GM18951 (cell line): ENCODE data around the gene SETD5.
"Not testable (repeated sequence)": the region's sequence is repeated elsewhere in the genome, so short reads cannot be mapped to it uniquely, and the experiment has no call there.

Experiments
- POLR2A ChIP-seq: IDR thresholded peaks from 4 replicates; pipeline ENCODE4 v1.6.1; 2011; ENCODE audit warnings: mild to moderate bottlenecking; ENCODE audit not compliant: insufficient read length, insufficient read depth; ENCODE audit errors: extremely low read depth
- in situ Hi-C: fragments of 300-500 bp; cut with MboI; formaldehyde crosslinking; loops from one replicate; pipeline ENCODE4 v1.12.0; 2022; ENCODE audit warnings: low sequenced_read_pairs, mixed read lengths, inconsistent platforms; ENCODE audit not compliant: unreplicated experiment

SETD5 gene

DNA sequence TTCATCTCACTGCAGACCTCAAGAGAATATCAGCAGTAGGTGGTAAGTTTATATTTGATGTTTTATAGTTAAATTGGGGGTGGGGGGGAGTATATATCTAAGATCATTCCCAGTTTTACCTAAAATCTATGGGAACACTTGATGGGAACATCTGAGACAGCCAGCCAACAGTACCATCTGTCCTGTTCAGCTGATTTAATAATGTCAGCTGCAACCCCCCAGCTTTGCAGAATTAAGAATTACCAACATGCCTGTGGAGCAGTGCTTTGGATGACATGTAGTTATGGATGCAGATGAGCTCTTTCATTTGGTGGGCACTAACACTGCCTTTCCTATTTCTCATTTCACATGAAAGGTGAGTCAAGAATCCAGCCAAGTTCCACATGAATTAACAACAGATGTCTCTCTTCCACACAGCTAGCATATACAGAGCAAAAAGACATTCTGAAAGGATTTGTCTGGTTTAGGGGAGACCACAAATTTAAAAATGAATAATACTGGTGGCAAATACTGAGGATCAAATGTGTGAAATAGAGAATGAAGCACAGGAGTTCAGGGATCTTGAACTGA lies 76.2 kb downstream of the SETD5 start:
- in situ Hi-C loops: no loop called here
- TF ChIP-seq POLR2A: no peak

- peak; percentile 9 for TF ChIP-seq POLR2A
- in situ Hi-C loops: no loop called here
These were observed 77.1 kb downstream of the SETD5 start for GRCh38 chr3:9474482-9474881.

- in situ Hi-C loops: no loop called here
- TF ChIP-seq POLR2A: no peak
These were observed 79.5 kb downstream of the SETD5 start for GRCh38 chr3:9476935-9477334.

DNA sequence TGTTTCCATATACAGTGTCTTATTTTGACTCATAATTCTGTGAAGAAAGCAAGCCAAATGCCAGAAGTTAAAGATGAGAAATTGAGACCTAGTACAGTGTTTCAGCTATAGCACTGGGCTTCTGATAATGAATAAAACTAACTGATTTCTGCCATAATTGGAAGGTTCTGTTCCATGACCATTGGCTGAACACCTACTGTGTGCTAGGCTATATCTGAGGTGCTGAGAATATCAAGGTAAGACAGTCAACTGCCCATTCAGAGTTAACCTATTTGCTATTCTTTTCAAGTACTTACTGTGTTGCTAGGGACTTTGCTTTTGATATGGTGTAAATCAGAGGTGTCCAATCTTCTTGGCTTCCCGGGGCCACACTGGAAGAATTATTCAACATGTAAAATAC lies 82.8 kb downstream of the SETD5 start:
- in situ Hi-C loops: no loop called here
- no peak for TF ChIP-seq POLR2A

- no peak for TF ChIP-seq POLR2A
- in situ Hi-C loops: no loop called here
These were observed 87.8 kb downstream of the SETD5 start for GRCh38 chr3:9485248-9485647.

DNA sequence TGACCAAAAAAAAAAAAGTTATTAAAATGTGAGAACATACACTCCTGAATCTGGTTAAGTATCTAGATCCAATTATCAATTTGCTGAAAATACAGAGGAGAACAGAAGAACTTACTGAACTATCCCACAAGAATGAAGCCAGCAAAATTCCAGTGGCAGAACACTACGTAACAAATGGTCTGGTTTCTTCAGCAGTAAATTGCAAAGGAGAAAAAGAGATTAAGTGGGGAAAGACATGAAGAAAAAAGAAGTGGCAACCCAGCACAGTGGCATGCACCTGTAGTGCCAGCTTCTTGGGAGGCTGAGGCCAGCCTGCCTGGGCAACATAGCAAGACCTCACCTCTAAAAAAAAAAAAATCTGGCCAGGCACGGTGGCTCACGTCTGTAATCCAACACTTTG lies 94.1 kb downstream of the SETD5 start:
- no peak for TF ChIP-seq POLR2A

DNA sequence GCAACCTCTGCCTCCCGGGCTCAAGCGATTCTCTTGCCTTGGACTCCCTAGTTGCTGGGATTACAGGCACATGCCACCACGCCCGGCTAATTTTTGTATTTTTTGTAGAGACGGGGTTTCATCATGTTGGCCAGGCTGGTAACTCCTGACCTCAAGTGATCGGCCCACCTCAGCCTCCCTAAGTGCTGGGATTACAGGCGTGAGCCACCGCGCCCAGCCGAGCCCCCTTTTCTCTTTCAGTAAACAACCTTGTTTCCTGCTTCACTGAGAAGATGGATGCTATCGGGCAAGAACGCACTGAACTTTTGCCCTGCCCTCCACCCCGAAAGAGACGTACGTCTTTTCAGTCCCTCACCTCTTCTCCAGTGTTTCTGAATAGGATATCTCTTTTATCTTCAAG lies 96.6 kb downstream of the SETD5 start:
- in situ Hi-C loops: not testable (repeated sequence)

More for the DNA sequence above, 94.1 kb downstream of the SETD5 start:
- in situ Hi-C loops: no loop called here

DNA sequence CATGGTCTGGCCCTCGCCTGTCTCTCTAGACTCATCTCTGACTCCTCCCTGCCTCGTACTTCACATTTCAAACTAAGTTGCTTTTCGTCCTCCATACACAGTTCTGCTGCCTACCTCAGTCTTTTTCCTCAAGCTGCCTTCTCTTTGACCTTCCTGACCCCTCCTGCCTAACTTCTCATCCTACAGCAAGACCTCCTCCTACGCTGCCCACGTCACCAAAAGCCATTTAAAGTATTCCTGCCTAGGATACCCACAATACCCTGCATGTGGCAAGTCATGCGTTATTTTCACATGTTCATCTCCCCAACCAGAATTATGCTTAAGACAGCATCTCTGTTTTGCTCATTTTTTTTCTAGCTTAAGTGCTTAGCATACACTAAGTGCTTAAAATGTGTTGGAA lies 99.5 kb downstream of the SETD5 start:
- in situ Hi-C loops: no loop called here
- TF ChIP-seq POLR2A: no peak

GRCh38 chr3:9497821-9498565 lies 100.6 kb downstream of the SETD5 start:
- no peak for TF ChIP-seq POLR2A
- in situ Hi-C loops: no loop called here

GRCh38 chr3:9498781-9499180 lies 101.4 kb downstream of the SETD5 start:
- no peak for TF ChIP-seq POLR2A
- in situ Hi-C loops: no loop called here

GRCh38 chr3:9499455-9500107 lies 102.2 kb downstream of the SETD5 start:
- TF ChIP-seq POLR2A: no peak
- in situ Hi-C loops: no loop called here

GRCh38 chr3:9500108-9501050 lies 103.0 kb downstream of the SETD5 start:
- no peak for TF ChIP-seq POLR2A
- in situ Hi-C loops: no loop called here

- in situ Hi-C loops: no loop called here
- no peak for TF ChIP-seq POLR2A
These were observed 103.8 kb downstream of the SETD5 start for GRCh38 chr3:9501226-9501625.
